Stimulated activated CD4-positive, alpha-beta T cell treated with anti-CD3 and anti-CD28 coated beads, TNF-alpha, amount 100 ng/mL, for 1 hour (primary cell): ENCODE measurements around the gene MRPL32.

ENCODE experiments used
- DNase-seq, 3 donors: peaks; one replicate each; pipeline ENCODE4 v3.0.0-alpha.2; 2020; ENCODE audit warnings: low read depth in 3 of 3, low spot score in 1 of 3

The MRPL32 gene

GRCh38 chr7:42926204-42926603 is 6.0 kb upstream of the MRPL32 start:
- DNase-seq, result no peak

GRCh38 chr7:42928754-42929153 is 3.4 kb upstream of the MRPL32 start:
- no peak for DNase-seq

- no peak for DNase-seq
Measured at GRCh38 chr7:42929449-42929848, 2.7 kb upstream of the MRPL32 start.

- DNase-seq, result no peak
Measured at GRCh38 chr7:42930889-42931288, 1.3 kb upstream of the MRPL32 start.

GRCh38 chr7:42931447-42931833 is 736 bp upstream of the MRPL32 start:
- DNase-seq, result no peak

GRCh38 chr7:42932811-42933591 is 825 bp downstream of the MRPL32 start:
- DNase-seq, result no peak

- no peak for DNase-seq
Measured at GRCh38 chr7:42934291-42934690, 2.1 kb downstream of the MRPL32 start.

GRCh38 chr7:42935861-42936260 is 3.7 kb downstream of the MRPL32 start:
- no peak for DNase-seq

- no peak for DNase-seq
Measured at GRCh38 chr7:42939457-42940240, 7.5 kb downstream of the MRPL32 start.

GRCh38 chr7:42940985-42941847 is 9.0 kb downstream of the MRPL32 start:
- DNase-seq, result peak; percentile 36 to 66 (median 46)

- no peak for DNase-seq
Measured at GRCh38 chr7:42945821-42946626, 13.8 kb downstream of the MRPL32 start.

- DNase-seq, result no peak
Measured at GRCh38 chr7:42946627-42946950, 14.4 kb downstream of the MRPL32 start.

GRCh38 chr7:42947521-42947920 is 15.3 kb downstream of the MRPL32 start:
- no peak for DNase-seq

GRCh38 chr7:42950417-42950816 is 18.2 kb downstream of the MRPL32 start:
- no peak for DNase-seq

GRCh38 chr7:42952328-42952727 is 20.2 kb downstream of the MRPL32 start:
- DNase-seq, result no peak

GRCh38 chr7:42953994-42954393 is 21.8 kb downstream of the MRPL32 start:
- DNase-seq, result no peak

- no peak for DNase-seq
Measured at GRCh38 chr7:42956062-42956461, 23.9 kb downstream of the MRPL32 start.

GRCh38 chr7:42959549-42959948 is 27.4 kb downstream of the MRPL32 start:
- no peak for DNase-seq

GRCh38 chr7:42960762-42961161 is 28.6 kb downstream of the MRPL32 start:
- DNase-seq, result no peak

- no peak for DNase-seq
Measured at GRCh38 chr7:42961170-42961569, 29.0 kb downstream of the MRPL32 start.

GRCh38 chr7:42964293-42964692 is 32.1 kb downstream of the MRPL32 start:
- DNase-seq, result no peak
